Measurements from ENCODE around the gene C2orf74. TPM values are rescaled to one million over a fixed set of nuclear protein-coding genes. Genes with fewer than 3 reads are reported as not detected.

Gene C2orf74
- total and polyA plus RNA-seq, 9 of the 15 experiments (the other 6 are each of a cell fraction or from before 2014, with no cell fraction given), result not detected

DNA sequence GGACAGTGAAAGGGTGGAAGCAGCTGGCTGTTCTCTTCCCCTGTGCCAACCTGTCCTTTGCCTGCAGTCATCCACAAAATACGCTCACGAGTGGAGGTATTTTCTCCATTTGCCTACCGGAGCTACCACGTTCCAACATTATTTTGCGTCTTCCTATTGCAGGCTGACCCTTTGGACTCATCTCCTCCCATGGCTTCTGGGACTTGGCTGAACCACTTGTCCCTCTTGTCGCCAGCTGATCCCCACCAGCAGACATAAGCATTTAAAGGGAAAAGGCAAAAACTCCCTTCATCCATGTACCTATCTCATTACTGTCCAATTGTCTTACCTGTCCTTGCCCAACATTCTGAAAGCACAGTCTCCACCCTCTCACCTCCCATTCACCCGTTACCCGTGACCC lies 13.0 kb downstream of the C2orf74 start:
- intact Hi-C loops (cut with micrococcal nuclease), result loop anchor here (5.0 to 10.0 kb wide), 2 partner anchors 158 to 290 kb away; partner anchors contain the start of genes PEX13, PUS10 and REL
- peaks cover 13% of the 10 kb centered on the region for H3K36me3 ChIP-seq (ENCODE audit: control insufficient read depth, insufficient read depth, low read length)
- WGBS (ENCODE audit: insufficient coverage, low coverage, missing lambda C conversion rate), result 77% methylated on average over 8 of the region's 8 CpGs
- ChIA-PET CTCF (ENCODE audit: low intra/inter-chr PET ratio) (no interaction called here), POLR2A (no interaction called here)
- TF ChIP-seq ILK (tag; IDR thresholded peaks at IDR 0.05; ENCODE audit: borderline replicate concordance, low read depth) (no peak), ZKSCAN1 (IDR thresholded peaks at IDR 0.05; ENCODE audit: low read depth, low read length) (no peak), JUND (IDR thresholded peaks at IDR 0.05; ENCODE audit: borderline replicate concordance, low read depth, low read length) (no peak), JUND (tag; IDR thresholded peaks at IDR 0.05; ENCODE audit: borderline replicate concordance, low read depth, low read length) (no peak), ZNF24 (IDR thresholded peaks at IDR 0.05) (no peak), IFI16 (CRISPR knock-in tag; IDR thresholded peaks at IDR 0.05) (no peak), ZNF436 (CRISPR knock-in tag; IDR thresholded peaks at IDR 0.05) (no peak), YBX1 (IDR thresholded peaks at IDR 0.05) (no peak)
- no peaks in the 10 kb centered on the region for H3K9me3 ChIP-seq (replicated peaks; ENCODE audit: control insufficient read depth, insufficient read depth, low read depth, low read length)
- peaks cover 24 to 36% of the 10 kb centered on the region in 2 experiments for H3K4me1 ChIP-seq (replicated peaks in 1 of 2; ENCODE audit: control insufficient read depth in 2 of 2, insufficient read depth in 2 of 2, low read length in 2 of 2)
- H2AFZ ChIP-seq (ENCODE audit: low read depth, low read length), result no peak overlapping the region
- H3K9me1 ChIP-seq (ENCODE audit: control insufficient read depth, insufficient read depth, low read length), result no peaks in the 10 kb centered on the region
- peaks cover 28% of the 10 kb centered on the region for H3K79me2 ChIP-seq (ENCODE audit: control insufficient read depth, insufficient read depth, low read length)
- H3K27ac ChIP-seq (ENCODE audit: extremely low read depth, low read depth, low read length), result no peak overlapping the region
- H4K20me1 ChIP-seq (replicated peaks; ENCODE audit: control insufficient read depth, insufficient read depth, low read length), result no peaks in the 10 kb centered on the region
- no peak overlapping the region for H3K9ac ChIP-seq (ENCODE audit: insufficient read depth in 1 of 2, low read depth in 2 of 2, low read length in 2 of 2)
- FAIRE-seq, result no peak
- in situ Hi-C loops (cut with MboI), result no loop called here
- H3K27me3 ChIP-seq (ENCODE audit: control insufficient read depth in 2 of 2, insufficient read depth in 2 of 2, low read length in 2 of 2), result no peaks in the 10 kb centered on the region
- no peak overlapping the region for H3K4me2 ChIP-seq (ENCODE audit: insufficient read depth, low read length)
- H3K4me3 ChIP-seq, result no peak overlapping the region
- no TSS peak for BruUV-seq (replicated peaks)
- no peak for DNase-seq (ENCODE audit: extremely low read depth in 1 of 4, low spot score in 3 of 4)
- ATAC-seq, result no peak
